CD8-positive, alpha-beta memory T cell (primary cell): Measurements from ENCODE around the gene CST7. TPM values are rescaled to one million over a fixed set of nuclear protein-coding genes. Genes with fewer than 3 reads are reported as not detected.

ENCODE experiments used
- CTCF ChIA-PET: fragments of 350-600 bp; sonication (Branson Sonifier 250); formaldehyde crosslinking; loops from one replicate; lab custom pipeline; 2021; ENCODE audit warnings: antibody characterized with exemption; lab: Charles Lee
- POLR2A ChIA-PET: fragments of 350-600 bp; sonication (Branson Sonifier 250); formaldehyde crosslinking; loops from one replicate; lab custom pipeline; 2021; ENCODE audit warnings: antibody characterized with exemption; lab: Charles Lee
- DNase-seq, 5 donors: peaks; one replicate each; pipeline versions ENCODE4 v3.0.0 to v3.0.0-alpha.2; 2020 to 2022; ENCODE audit warnings: mixed read lengths in 1 of 5
- H3K27ac ChIP-seq: one replicate; pipeline ENCODE4 v1.7.0; 2013; ENCODE audit warnings: low read depth, mild to moderate bottlenecking, low read length, moderate library complexity
- H3K27me3 ChIP-seq: 2 replicates; pipeline ENCODE4 v1.7.0; 2013; ENCODE audit warnings: low read length, mild to moderate bottlenecking; ENCODE audit not compliant: insufficient read depth, poor library complexity, severe bottlenecking
- H3K36me3 ChIP-seq: 2 replicates; pipeline ENCODE4 v1.7.0; 2013; ENCODE audit warnings: mild to moderate bottlenecking, low read length, moderate library complexity; ENCODE audit not compliant: insufficient read depth
- H3K4me1 ChIP-seq: 2 replicates; pipeline ENCODE4 v1.7.0; 2013; ENCODE audit warnings: mild to moderate bottlenecking, low read length, moderate library complexity; ENCODE audit not compliant: insufficient read depth
- H3K4me3 ChIP-seq: 2 replicates; pipeline ENCODE4 v1.7.0; 2013; ENCODE audit warnings: mild to moderate bottlenecking, low read length
- H3K9me3 ChIP-seq: 2 replicates; pipeline ENCODE4 v1.7.0; 2013; ENCODE audit warnings: mild to moderate bottlenecking, low read length
- H3K27ac Mint-ChIP-seq, 8 donors: one replicate each; pipeline ENCODE4 v1.8.0; 2020 to 2021; ENCODE audit warnings: mixed read lengths in 8 of 8, mild to moderate bottlenecking in 6 of 8, inconsistent platforms in 3 of 8, moderate library complexity in 3 of 8
- H3K27me3 Mint-ChIP-seq, 2 donors: one replicate each; pipeline ENCODE4 v1.8.0; 2020 to 2021; ENCODE audit warnings: mixed read lengths in 2 of 2, mild to moderate bottlenecking in 1 of 2, moderate library complexity in 1 of 2
- H3K36me3 Mint-ChIP-seq, 3 donors: one replicate each; pipeline ENCODE4 v1.8.0; 2020 to 2021; ENCODE audit warnings: mixed read lengths in 3 of 3, inconsistent platforms in 1 of 3, mild to moderate bottlenecking in 1 of 3
- H3K4me1 Mint-ChIP-seq, 3 donors: one replicate each; pipeline ENCODE4 v1.8.0; 2020 to 2021; ENCODE audit warnings: mixed read lengths in 3 of 3, inconsistent platforms in 1 of 3, mild to moderate bottlenecking in 1 of 3
- H3K4me3 Mint-ChIP-seq, 7 donors: one replicate each; pipeline ENCODE4 v1.8.0; 2020 to 2021; ENCODE audit warnings: mixed read lengths in 7 of 7, mild to moderate bottlenecking in 6 of 7, moderate library complexity in 4 of 7, inconsistent platforms in 2 of 7
- H3K9me3 Mint-ChIP-seq, 5 donors: one replicate each; pipeline ENCODE4 v1.8.0; 2020 to 2022; ENCODE audit warnings: mixed read lengths in 5 of 5, mild to moderate bottlenecking in 3 of 5, moderate library complexity in 2 of 5, inconsistent platforms in 1 of 5
- polyA plus RNA-seq: library from polyadenylated mRNA; unstranded; fragments of 300-500 nt; fragmentation: Illumina TruSeq; gene quantifications from one replicate; pipeline ENCODE4 v1.2.3, GENCODE V29; 2021
- total RNA-seq, 2 experiments: library from RNA; stranded (reverse); gene quantifications; one replicate each; pipeline ENCODE4 v1.2.3, GENCODE V29; 2021

The CST7 gene
- total and polyA plus RNA-seq, 3 experiments from 2014 or later, result 124 to 889 (median 131) TPM

- Mint-ChIP-seq H3K27ac (peak overlapping the region in 1 of 8 donors; percentile 85), H3K9me3 (peaks cover 0 to 1% (median 0%) of the 10 kb centered on the region in 5 donors), H3K4me3 (no peak overlapping the region), H3K4me1 (peaks cover 15 to 28% (median 19%) of the 10 kb centered on the region in 3 donors), H3K27me3 (peaks cover 0 to 2% of the 10 kb centered on the region in 2 donors), H3K36me3 (peaks cover 0 to 3% (median 0%) of the 10 kb centered on the region in 3 donors)
- H3K36me3 ChIP-seq, result no peaks in the 10 kb centered on the region
- peaks cover 15% of the 10 kb centered on the region for H3K4me1 ChIP-seq
- no peaks in the 10 kb centered on the region for H3K9me3 ChIP-seq
- no peak for DNase-seq
- no peak overlapping the region for H3K27ac ChIP-seq
- no peak overlapping the region for H3K4me3 ChIP-seq
- no peaks in the 10 kb centered on the region for H3K27me3 ChIP-seq
- POLR2A ChIA-PET, result no interaction called here
- CTCF ChIA-PET, result no interaction called here
Measured at GRCh38 chr20:24936526-24937407, 12.3 kb upstream of the CST7 start.

- H3K27ac Mint-ChIP-seq, result peak overlapping the region in 1 of 8 donors; percentile 66
- no peak overlapping the region for H3K27ac ChIP-seq
- peaks cover 7 to 20% (median 10%) of the 10 kb centered on the region in 3 donors for H3K4me1 Mint-ChIP-seq
- no peak for DNase-seq
- H3K4me3 Mint-ChIP-seq, result no peak overlapping the region
- H3K4me1 ChIP-seq, result peaks cover 8% of the 10 kb centered on the region
- no peaks in the 10 kb centered on the region for H3K36me3 ChIP-seq
- no peaks in the 10 kb centered on the region for H3K27me3 ChIP-seq
- peaks cover 0 to 10% (median 0%) of the 10 kb centered on the region in 3 donors for H3K36me3 Mint-ChIP-seq
- peaks cover 0 to 2% of the 10 kb centered on the region in 2 donors for H3K27me3 Mint-ChIP-seq
- no peaks in the 10 kb centered on the region for H3K9me3 ChIP-seq
- H3K9me3 Mint-ChIP-seq, result peaks cover 0 to 2% (median 0%) of the 10 kb centered on the region in 5 donors
- H3K4me3 ChIP-seq, result no peak overlapping the region
- CTCF ChIA-PET, result interaction anchor here (1.2 kb wide), 1 partner anchor 128 kb away, joined by 3 read pairs; no protein-coding TSS in a partner anchor
- POLR2A ChIA-PET, result no interaction called here
Measured at GRCh38 chr20:24937579-24937978, 11.5 kb upstream of the CST7 start.

GRCh38 chr20:24938498-24938897, 10.6 kb upstream of the CST7 start:
- CTCF ChIA-PET, result interaction anchor here (1.2 kb wide), 1 partner anchor 127 kb away, joined by 3 read pairs; no protein-coding TSS in a partner anchor
- Mint-ChIP-seq H3K36me3 (peaks cover 0 to 10% (median 0%) of the 10 kb centered on the region in 3 donors), H3K4me3 (no peak overlapping the region), H3K27ac (peak overlapping the region in 1 of 8 donors; percentile 35), H3K9me3 (peaks cover 0 to 2% (median 0%) of the 10 kb centered on the region in 5 donors), H3K27me3 (peaks cover 0 to 2% of the 10 kb centered on the region in 2 donors), H3K4me1 (peaks cover 0 to 13% (median 4%) of the 10 kb centered on the region in 3 donors)
- H3K9me3 ChIP-seq, result no peaks in the 10 kb centered on the region
- no peaks in the 10 kb centered on the region for H3K36me3 ChIP-seq
- POLR2A ChIA-PET, result no interaction called here
- H3K4me3 ChIP-seq, result no peak overlapping the region
- no peak for DNase-seq
- no peaks in the 10 kb centered on the region for H3K4me1 ChIP-seq
- no peak overlapping the region for H3K27ac ChIP-seq
- H3K27me3 ChIP-seq, result no peaks in the 10 kb centered on the region

- no peak for DNase-seq
- Mint-ChIP-seq H3K27me3 (peaks cover 0 to 2% of the 10 kb centered on the region in 2 donors), H3K4me1 (peaks cover 2 to 15% (median 4%) of the 10 kb centered on the region in 3 donors), H3K4me3 (no peak overlapping the region), H3K9me3 (peaks cover 0 to 3% (median 0%) of the 10 kb centered on the region in 5 donors), H3K27ac (peak overlapping the region in 1 of 8 donors; percentile 32), H3K36me3 (peaks cover 0 to 13% (median 2%) of the 10 kb centered on the region in 3 donors)
- Histone ChIP-seq H3K4me1 (no peaks in the 10 kb centered on the region), H3K27ac (no peak overlapping the region), H3K9me3 (no peaks in the 10 kb centered on the region), H3K4me3 (no peak overlapping the region), H3K36me3 (no peaks in the 10 kb centered on the region), H3K27me3 (no peaks in the 10 kb centered on the region)
- ChIA-PET POLR2A (interaction anchor here (0.7 kb wide), 1 partner anchor 115 kb away, joined by 3 read pairs; no protein-coding TSS in a partner anchor), CTCF (no interaction called here)
Measured at GRCh38 chr20:24939036-24939435, 10.0 kb upstream of the CST7 start.

- H3K9me3 Mint-ChIP-seq, result peaks cover 6 to 25% (median 24%) of the 10 kb centered on the region in 5 donors
- no peaks in the 10 kb centered on the region for H3K9me3 ChIP-seq
- no peaks in the 10 kb centered on the region for H3K4me1 ChIP-seq
- H3K36me3 ChIP-seq, result no peaks in the 10 kb centered on the region
- no peaks in the 10 kb centered on the region for H3K27me3 ChIP-seq
- peaks cover 3 to 34% (median 11%) of the 10 kb centered on the region in 3 donors for H3K36me3 Mint-ChIP-seq
- no peak overlapping the region for H3K4me3 Mint-ChIP-seq
- CTCF ChIA-PET, result interaction anchor here (1.7 kb wide), 1 partner anchor 12 kb away, joined by 7 read pairs; no protein-coding TSS in a partner anchor
- no peaks in the 10 kb centered on the region for H3K27me3 Mint-ChIP-seq
- no peak for DNase-seq
- POLR2A ChIA-PET, result no interaction called here
- no peak overlapping the region for H3K27ac ChIP-seq
- H3K4me1 Mint-ChIP-seq, result peaks cover 23 to 41% (median 30%) of the 10 kb centered on the region in 3 donors
- peak overlapping the region in 1 of 8 donors; percentile 21 for H3K27ac Mint-ChIP-seq
- H3K4me3 ChIP-seq, result no peak overlapping the region
Measured at GRCh38 chr20:24942679-24943078, 6.4 kb upstream of the CST7 start.

- ChIA-PET POLR2A (no interaction called here), CTCF (no interaction called here)
- no peaks in the 10 kb centered on the region for H3K27me3 ChIP-seq
- H3K36me3 ChIP-seq, result no peaks in the 10 kb centered on the region
- H3K4me1 Mint-ChIP-seq, result peaks cover 27 to 46% (median 36%) of the 10 kb centered on the region in 3 donors
- H3K4me1 ChIP-seq, result no peaks in the 10 kb centered on the region
- H3K36me3 Mint-ChIP-seq, result peaks cover 3 to 34% (median 11%) of the 10 kb centered on the region in 3 donors
- peak overlapping the region in 2 of 8 donors; percentile 6 to 21 for H3K27ac Mint-ChIP-seq
- H3K9me3 ChIP-seq, result no peaks in the 10 kb centered on the region
- no peak for DNase-seq
- H3K4me3 ChIP-seq, result no peak overlapping the region
- H3K27ac ChIP-seq, result no peak overlapping the region
- H3K9me3 Mint-ChIP-seq, result peaks cover 6 to 28% (median 24%) of the 10 kb centered on the region in 5 donors
- no peak overlapping the region for H3K4me3 Mint-ChIP-seq
- no peaks in the 10 kb centered on the region for H3K27me3 Mint-ChIP-seq
Measured at GRCh38 chr20:24943196-24943595, 5.9 kb upstream of the CST7 start.

GRCh38 chr20:24943731-24944130, 5.3 kb upstream of the CST7 start:
- peaks cover 6 to 28% (median 26%) of the 10 kb centered on the region in 5 donors for H3K9me3 Mint-ChIP-seq
- H3K36me3 Mint-ChIP-seq, result peaks cover 3 to 34% (median 13%) of the 10 kb centered on the region in 3 donors

More at GRCh38 chr20:24943731-24944130, 5.3 kb upstream of the CST7 start:
- Histone ChIP-seq H3K4me1 (peaks cover 2% of the 10 kb centered on the region), H3K9me3 (no peaks in the 10 kb centered on the region), H3K36me3 (no peaks in the 10 kb centered on the region), H3K27ac (no peak overlapping the region), H3K4me3 (no peak overlapping the region), H3K27me3 (no peaks in the 10 kb centered on the region)
- Mint-ChIP-seq H3K27ac (peak overlapping the region in 1 of 8 donors; percentile 6), H3K4me3 (no peak overlapping the region), H3K27me3 (no peaks in the 10 kb centered on the region), H3K4me1 (peaks cover 32 to 51% (median 41%) of the 10 kb centered on the region in 3 donors)
- ChIA-PET POLR2A (no interaction called here), CTCF (no interaction called here)
- DNase-seq, result no peak
